ENCODE results near the gene BSG.
"Not testable (repeated sequence)": the region's sequence is repeated elsewhere in the genome, so short reads cannot be mapped to it uniquely, and the experiment has no call there.

Gene BSG

DNA sequence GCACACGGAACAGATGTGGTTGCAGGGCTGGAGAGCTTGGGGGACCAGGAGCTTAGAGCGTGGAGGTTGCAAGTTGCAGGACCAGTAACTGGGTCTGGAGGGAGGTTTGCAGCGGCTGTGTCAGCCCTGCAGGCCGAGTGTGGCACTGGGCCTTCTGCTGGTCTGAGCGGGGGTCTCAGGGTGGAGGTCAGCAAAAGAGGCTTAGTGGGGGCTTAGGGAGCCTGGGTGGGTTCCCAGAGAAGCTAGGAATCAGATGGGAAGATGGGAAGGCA lies 11.5 kb downstream of the BSG start:
- no peak for TF ChIP-seq ZNF274 (IDR thresholded peaks at IDR 0.05; ENCODE audit: low read depth, low read length)
- no peak overlapping the region for H3K4me3 ChIP-seq (ENCODE audit: low read length)

DNA sequence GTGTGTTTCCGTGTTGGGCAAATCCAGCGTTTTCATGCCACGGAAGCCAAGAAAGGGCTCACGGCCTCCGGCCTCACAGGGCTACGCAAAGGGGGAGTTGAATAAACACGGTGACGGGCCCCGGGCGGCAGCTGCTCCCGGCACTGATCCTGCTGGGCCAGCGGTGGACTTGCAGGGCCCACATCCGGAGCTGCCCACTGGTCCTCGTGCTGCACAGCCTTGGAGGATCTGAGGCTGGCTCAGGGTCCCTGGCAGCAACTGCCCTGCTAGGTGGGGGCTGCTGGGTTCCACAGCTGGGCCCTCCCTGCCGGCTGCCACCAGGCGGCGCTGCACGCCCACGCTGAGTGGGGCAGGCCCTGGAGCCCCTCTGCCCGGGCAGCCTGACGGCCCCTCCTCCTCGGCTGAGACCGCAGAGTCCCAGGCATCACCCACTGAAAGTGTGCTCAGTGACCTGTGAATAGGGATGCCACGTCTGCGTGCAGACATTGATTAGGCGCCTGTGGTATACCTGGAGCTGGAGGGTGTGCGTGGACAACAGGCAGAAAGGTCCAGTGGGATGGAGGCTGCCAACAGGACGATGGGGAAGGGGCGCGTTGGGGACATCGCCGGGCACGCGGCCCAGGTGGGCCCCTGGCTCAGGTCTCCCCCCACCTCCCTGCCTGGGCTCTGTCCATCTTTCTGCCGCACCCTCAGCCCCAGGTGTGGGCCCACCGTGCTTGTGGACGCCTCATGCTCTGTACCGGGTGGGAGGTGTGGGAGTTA lies 12.0 kb downstream of the BSG start:
- H3K4me3 ChIP-seq (ENCODE audit: low read length), result no peak overlapping the region
- TF ChIP-seq ZNF274 (IDR thresholded peaks at IDR 0.05; ENCODE audit: low read depth, low read length), result no peak

DNA sequence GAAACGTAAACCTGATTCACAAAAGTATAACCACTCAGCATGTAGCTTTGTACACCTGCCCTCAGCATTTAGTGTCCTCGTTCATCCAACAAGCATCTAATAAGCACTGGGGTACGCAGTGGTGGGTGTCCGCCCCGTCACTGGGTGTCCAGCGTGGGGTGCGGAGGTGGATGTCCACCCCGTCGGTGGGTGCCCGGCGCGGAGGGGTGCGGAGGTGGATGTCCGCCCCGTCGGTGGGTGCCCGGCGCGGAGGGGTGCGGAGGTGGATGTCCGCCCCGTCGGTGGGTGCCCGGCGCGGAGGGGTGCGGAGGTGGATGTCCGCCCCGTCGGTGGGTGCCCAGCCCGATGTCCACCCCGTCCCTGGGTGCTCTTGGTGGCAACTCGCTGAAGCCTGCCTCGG lies 12.8 kb downstream of the BSG start:
- H3K4me3 ChIP-seq (ENCODE audit: low read length), result not testable (repeated sequence)

DNA sequence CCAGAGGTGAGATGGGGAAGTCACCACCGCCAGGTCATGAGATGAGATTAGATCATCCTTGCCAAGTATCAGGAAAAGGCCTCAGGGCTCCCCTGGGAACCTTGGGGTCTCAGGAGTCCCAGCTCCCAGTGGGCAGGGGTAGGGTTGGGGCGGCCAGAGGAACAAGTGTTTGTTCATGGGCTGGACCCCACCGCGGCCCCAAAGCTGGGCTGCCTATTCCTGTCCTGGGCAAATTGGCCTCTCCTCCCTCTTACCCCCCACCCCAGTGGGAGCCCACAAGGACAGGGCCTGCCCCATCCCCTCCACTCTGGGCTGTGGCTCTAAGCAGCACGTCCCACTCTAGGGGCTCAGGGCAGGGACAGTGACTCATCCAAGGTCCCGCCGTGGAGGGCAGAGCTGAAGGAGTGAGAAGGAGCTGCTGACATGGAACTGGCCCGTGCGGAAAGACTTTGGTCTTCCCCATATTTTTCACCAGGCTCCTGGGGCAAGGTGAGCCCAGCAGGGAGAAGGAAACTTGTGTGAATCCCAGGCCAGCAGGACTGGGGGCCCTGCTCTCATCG lies 13.2 kb downstream of the BSG start:
- no peak overlapping the region for H3K4me3 ChIP-seq (ENCODE audit: low read length)
- no peak for TF ChIP-seq ZNF274 (IDR thresholded peaks at IDR 0.05; ENCODE audit: low read depth, low read length)

DNA sequence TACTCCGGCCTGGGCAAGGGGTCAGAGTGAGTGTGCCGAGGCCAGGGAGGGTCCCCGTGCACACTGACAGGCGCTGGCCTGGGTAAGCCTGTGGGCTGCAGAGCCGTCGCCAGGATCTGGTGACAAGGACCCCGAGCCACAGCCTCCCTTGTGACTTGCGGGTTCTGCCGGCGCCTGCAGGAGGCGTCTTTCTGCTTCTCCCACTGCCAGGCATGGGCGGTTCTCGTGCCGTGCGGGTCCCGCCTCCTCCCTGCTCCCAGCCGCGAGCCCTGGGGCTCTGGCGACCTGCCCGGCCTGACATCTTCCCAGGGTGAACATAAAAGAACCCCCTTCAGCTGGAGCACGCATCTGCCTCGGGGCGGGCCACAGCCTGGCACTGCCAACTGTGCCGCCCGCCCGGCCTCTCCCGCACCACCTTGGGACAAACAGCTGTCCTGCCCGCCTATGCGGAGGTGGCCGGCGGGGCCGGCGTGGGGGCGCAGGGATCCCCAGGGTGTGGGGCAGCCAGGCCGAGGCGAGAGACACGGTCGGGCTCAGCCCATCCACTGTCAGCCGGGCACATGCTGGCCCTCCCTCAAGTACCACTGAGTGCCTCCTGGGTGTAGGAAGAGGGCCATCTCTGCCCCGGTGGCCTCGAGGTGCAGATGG lies 15.8 kb downstream of the BSG start:
- no peak overlapping the region for H3K4me3 ChIP-seq (ENCODE audit: low read length)
- TF ChIP-seq ZNF274 (IDR thresholded peaks at IDR 0.05; ENCODE audit: low read depth, low read length), result no peak

DNA sequence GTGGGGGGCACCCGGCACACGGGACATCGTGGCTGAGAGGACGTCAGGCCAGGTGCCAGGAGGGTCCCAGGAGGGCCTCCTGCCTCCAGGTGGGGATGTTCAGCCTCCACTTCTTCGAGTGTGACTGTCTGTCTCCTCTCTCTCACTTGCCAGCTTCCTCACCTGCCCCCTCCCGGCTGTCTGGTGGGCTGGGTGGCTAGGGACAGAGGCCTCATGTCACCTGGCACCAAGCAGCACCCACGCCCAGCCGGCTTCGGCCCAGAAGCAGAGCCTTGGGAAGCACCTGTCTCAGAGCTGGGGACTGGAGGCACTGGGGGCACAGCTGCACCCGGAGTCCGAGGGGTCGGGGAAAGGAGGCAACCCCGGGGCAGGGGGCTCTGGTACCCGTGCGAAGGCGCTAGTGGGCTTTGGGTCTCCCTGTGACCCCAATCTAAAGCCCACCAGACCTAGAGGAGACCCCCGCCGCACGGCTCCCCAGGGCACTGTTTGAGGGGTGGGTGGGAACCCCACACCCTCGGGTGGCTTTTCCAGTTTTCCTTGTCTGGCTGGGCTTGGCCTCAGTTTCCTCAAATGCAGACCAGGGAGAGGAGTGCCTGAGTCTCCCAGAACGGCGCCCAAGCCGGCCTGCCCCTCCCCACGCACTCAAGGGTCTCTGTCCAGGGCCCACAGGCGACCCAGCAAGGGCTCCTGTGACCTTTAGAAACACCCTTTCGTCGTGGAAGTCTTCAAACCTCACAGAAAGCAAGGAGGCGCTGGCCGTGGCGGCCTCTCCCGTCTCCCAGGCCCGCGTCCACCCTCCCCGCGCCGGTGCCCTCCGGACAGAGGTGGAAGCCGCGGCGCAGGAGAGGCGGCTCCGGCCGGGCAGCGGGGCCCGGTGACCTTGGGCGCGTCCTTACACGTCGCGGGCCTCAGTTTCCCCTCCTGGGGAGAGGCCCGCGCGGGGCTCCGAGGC lies 16.6 kb downstream of the BSG start:
- H3K4me3 ChIP-seq (ENCODE audit: low read length), result no peak overlapping the region
- no peak for TF ChIP-seq ZNF274 (IDR thresholded peaks at IDR 0.05; ENCODE audit: low read depth, low read length)

DNA sequence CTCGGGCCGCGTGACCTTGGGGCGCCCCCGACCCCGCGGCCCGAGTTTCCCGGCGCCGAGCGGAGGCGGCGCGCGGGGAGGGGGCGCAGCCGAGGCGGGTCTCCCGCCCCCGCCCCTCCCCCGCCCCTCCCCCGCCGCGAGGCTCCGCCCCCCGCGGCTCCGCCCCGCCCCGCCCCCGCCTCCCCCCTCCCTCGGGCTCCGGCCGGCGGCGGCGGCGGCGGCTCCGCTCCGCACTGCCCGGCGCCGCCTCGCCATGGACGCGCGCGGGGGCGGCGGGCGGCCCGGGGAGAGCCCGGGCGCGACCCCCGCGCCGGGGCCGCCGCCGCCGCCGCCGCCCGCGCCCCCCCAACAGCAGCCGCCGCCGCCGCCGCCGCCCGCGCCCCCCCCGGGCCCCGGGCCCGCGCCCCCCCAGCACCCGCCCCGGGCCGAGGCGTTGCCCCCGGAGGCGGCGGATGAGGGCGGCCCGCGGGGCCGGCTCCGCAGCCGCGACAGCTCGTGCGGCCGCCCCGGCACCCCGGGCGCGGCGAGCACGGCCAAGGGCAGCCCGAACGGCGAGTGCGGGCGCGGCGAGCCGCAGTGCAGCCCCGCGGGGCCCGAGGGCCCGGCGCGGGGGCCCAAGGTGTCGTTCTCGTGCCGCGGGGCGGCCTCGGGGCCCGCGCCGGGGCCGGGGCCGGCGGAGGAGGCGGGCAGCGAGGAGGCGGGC lies 17.4 kb downstream of the BSG start, which contains the start of gene HCN2:
HCN2 (plus strand) TSS at position 189 of the 703 bp plus-strand sequence; CDS start at position 254, 65 bp downstream.
- H3K4me3 ChIP-seq (ENCODE audit: low read length), result no peak within 1 kb of the TSS
- no peak for TF ChIP-seq ZNF274 (IDR thresholded peaks at IDR 0.05; ENCODE audit: low read depth, low read length)

DNA sequence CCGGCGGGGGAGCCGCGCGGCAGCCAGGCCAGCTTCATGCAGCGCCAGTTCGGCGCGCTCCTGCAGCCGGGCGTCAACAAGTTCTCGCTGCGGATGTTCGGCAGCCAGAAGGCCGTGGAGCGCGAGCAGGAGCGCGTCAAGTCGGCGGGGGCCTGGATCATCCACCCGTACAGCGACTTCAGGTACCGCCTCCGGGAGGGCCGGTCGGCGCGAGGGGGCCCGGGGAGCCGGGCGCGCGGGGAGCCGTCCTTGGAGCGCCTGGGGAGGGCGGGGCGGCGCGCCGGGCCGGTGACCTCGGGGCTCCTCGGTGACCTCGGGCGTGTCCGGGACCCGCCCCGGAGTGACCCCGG lies 18.0 kb downstream of the BSG start:
- H3K4me3 ChIP-seq (ENCODE audit: low read length), result no peak overlapping the region
- no peak for TF ChIP-seq ZNF274 (IDR thresholded peaks at IDR 0.05; ENCODE audit: low read depth, low read length)

DNA sequence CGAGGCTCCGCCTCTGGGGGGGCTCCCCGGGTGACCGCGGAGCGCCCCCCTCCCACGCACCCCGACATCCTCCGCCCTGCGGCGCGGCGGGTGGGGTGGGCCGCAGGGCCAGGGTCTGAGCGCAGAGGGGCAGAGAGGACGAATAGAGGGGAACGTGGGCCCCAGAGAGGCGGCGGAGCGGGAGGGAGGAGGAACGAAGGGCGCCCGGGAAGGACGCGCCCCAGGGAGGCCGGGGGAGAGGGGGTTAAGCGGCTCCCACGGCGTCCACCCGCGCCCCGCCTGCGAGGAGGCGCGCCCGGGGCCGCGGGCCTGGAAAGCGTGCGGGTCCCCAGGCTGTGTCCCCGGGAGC lies 18.3 kb downstream of the BSG start:
- no peak for TF ChIP-seq ZNF274 (IDR thresholded peaks at IDR 0.05; ENCODE audit: low read depth, low read length)
- H3K4me3 ChIP-seq (ENCODE audit: low read length), result no peak overlapping the region

DNA sequence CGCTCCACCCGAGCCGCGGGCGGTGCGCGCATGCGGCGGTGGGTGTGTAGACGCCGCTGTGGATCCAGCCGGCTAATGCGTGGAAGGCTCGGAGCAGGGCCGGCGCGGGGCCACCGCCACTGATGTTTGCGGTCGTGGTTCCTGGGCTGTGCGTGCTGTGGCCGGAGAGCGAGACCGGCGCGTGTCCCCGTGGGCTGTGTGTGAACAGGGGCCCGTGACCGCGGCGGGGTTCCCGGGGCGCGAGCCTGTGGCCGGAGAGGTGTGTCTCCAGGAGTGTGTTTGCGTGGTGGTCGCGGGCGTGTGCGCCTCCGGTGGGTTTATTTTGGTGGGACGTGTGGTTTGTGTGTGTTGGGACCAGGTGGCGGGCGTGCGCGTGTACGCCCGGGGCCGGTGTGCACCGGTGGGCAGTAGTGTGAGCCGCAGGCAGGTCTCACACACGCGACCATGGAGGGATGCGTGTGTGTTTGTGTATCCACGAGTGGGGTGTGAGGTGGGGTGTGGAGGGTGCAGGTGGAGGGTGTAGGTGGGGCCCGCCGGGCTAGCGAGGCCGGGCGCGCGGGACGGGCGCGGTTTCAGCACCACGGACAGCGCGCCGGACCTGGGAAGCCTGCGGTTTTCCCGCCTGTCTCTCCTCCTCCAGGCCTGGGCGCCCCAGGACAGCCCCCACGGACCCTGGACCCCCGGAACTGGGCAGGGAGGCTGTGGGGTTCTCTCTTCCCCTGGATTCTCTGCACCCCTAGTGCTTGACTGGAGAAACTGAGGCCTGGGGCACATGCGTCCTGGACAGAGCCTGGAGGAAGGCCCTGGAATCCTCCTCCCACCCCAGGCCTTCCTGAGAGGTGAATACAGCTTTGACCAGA lies 18.9 kb downstream of the BSG start:
- no peak for TF ChIP-seq ZNF274 (IDR thresholded peaks at IDR 0.05; ENCODE audit: low read depth, low read length)
- H3K4me3 ChIP-seq (ENCODE audit: low read length), result no peak overlapping the region

DNA sequence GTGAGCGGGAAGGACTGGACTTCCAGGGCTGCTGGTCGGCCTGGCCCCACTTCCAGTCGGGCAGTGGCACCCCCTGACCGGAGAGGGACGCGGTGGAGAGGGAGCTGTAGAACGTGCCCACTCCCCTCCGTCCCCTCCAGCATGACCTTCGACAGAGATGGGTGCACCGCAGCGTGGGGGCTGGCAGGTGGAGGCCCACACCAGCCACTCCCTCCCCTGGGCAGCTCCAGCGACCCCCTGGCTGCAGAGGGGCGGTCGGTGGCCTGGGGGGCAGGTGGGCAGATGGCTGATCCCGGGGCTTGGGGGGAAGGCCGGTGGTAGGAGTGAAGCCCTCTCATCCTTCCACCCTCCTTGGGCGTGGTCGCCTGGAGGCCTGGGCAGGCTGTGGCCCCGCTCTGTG lies 19.7 kb downstream of the BSG start:
- H3K4me3 ChIP-seq (ENCODE audit: low read length), result no peak overlapping the region
- no peak for TF ChIP-seq ZNF274 (IDR thresholded peaks at IDR 0.05; ENCODE audit: low read depth, low read length)

DNA sequence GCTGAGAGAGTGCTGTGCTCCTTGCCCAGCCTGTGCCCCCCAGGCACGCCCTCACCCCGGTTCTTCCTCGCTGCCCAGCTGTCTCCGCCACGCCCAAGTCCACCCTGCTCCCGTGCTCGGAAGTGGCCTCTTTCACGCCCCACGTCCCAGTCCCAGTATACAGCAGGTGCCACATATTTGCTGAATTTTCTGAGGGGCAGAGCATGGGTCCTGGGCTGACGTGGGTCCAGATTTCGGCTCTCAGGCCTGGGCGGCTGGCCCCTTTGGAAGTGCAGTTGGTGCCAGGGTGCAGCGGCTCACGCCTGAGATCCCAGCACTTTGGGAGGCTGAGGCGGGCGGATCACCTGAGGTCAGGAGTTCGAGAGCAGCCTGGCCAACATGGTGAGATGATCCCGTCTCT lies 20.7 kb downstream of the BSG start:
- H3K4me3 ChIP-seq (ENCODE audit: low read length), result no peak overlapping the region
- TF ChIP-seq ZNF274 (IDR thresholded peaks at IDR 0.05; ENCODE audit: low read depth, low read length), result no peak

DNA sequence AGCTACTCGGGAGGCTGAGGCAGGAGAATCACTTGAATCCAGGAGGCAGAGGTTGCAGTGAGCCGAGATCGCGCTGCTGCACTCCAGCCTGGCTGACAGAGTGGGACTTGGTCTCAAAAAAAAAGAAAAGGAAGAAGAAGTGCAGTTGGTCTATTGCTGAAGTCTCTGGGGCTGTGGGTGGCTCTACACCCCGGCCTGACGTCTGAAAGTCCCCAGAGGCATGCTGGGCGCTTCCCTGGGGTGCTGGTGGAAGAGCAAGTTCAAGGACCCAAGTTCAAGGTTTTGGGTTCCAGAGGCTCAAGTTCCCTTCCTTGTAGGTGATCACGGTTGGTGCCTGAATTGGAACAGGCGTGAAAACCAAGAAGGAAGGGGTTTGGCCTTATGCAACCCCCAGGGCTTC lies 21.1 kb downstream of the BSG start:
- no peak for TF ChIP-seq ZNF274 (IDR thresholded peaks at IDR 0.05; ENCODE audit: low read depth, low read length)
- H3K4me3 ChIP-seq (ENCODE audit: low read length), result no peak overlapping the region
